Measurements from ENCODE around the gene CASZ1. TPM values are rescaled to one million over a fixed set of nuclear protein-coding genes. Genes with fewer than 3 reads are reported as not detected.

The CASZ1 gene
- polyA plus RNA-seq, 2 of the 4 experiments (the other 2 are of a cell fraction): 0.52 to 1.2 TPM

DNA sequence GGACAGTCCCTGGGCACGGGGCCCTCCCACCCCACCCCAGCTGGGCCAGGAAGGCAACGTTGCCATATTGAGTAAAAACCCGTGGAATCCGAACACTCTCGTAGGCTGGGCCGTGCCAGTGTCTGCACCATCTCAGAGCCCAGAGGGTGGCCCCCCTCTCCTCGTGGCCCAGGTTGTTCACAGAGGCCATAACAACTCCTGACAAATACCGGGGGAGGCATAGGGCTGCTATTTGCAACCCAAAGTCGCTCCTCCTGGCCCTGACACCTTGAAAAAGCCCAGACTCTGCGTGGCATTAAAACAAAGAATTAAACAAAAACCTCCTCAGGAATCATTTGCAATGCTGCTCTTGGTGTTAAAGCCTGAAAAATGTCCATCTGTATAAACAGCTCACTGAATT is 141.4 kb downstream of the CASZ1 start:
- Histone ChIP-seq H3K9me3 (no peaks in the 10 kb centered on the region), H3K4me3 (no peak overlapping the region), H3K4me1 (no peaks in the 10 kb centered on the region), H3K4me2 (no peak overlapping the region), H3K27ac (no peak overlapping the region)
- CTCF ChIA-PET: interaction anchor here (1.2 kb wide), 1 partner anchor 141 kb away, joined by 4 read pairs; no protein-coding TSS in a partner anchor
- no peak for FAIRE-seq
- DNase-seq (ENCODE audit: low read depth in 1 of 2, low spot score in 1 of 2): no peak
- 58% methylated on average over 6 of the region's 10 CpGs for WGBS (ENCODE audit: missing lambda C conversion rate)
- ATAC-seq: no peak
- POLR2A ChIA-PET: no interaction called here
- TF ChIP-seq HDAC2 (IDR thresholded peaks at IDR 0.05): no peak
- TF ChIP-seq RNF2 (IDR thresholded peaks at IDR 0.05; ENCODE audit: borderline replicate concordance, low read depth): no peak
- TF ChIP-seq RCOR1 (IDR thresholded peaks at IDR 0.05; ENCODE audit: low read depth, low read length): no peak
- TF ChIP-seq HOXB5 (CRISPR knock-in tag; IDR thresholded peaks at IDR 0.05): no peak
- TF ChIP-seq CHD4 (IDR thresholded peaks at IDR 0.05; ENCODE audit: borderline replicate concordance): no peak
- no peak for TF ChIP-seq EHF (CRISPR knock-in tag; IDR thresholded peaks at IDR 0.05)
- TF ChIP-seq, protein P1, sequence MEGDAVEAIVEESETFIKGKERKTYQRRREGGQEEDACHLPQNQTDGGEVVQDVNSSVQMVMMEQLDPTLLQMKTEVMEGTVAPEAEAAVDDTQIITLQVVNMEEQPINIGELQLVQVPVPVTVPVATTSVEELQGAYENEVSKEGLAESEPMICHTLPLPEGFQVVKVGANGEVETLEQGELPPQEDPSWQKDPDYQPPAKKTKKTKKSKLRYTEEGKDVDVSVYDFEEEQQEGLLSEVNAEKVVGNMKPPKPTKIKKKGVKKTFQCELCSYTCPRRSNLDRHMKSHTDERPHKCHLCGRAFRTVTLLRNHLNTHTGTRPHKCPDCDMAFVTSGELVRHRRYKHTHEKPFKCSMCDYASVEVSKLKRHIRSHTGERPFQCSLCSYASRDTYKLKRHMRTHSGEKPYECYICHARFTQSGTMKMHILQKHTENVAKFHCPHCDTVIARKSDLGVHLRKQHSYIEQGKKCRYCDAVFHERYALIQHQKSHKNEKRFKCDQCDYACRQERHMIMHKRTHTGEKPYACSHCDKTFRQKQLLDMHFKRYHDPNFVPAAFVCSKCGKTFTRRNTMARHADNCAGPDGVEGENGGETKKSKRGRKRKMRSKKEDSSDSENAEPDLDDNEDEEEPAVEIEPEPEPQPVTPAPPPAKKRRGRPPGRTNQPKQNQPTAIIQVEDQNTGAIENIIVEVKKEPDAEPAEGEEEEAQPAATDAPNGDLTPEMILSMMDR (IDR thresholded peaks at IDR 0.05): no peak
- TF ChIP-seq KDM5A (IDR thresholded peaks at IDR 0.05): no peak
- no peak for TF ChIP-seq MAX (IDR thresholded peaks at IDR 0.05)
- no peak for TF ChIP-seq RARB (CRISPR knock-in tag; IDR thresholded peaks at IDR 0.05)
- TF ChIP-seq RAD21 (conservative IDR thresholded peaks at IDR 0.05 in 1 of 2, IDR thresholded peaks at IDR 0.05 in 1 of 2): no peak
- no peak for TF ChIP-seq JUN (IDR thresholded peaks at IDR 0.05)
- no peak for TF ChIP-seq SREBF2 (IDR thresholded peaks at IDR 0.05)
- TF ChIP-seq CBX8 (IDR thresholded peaks at IDR 0.05): no peak
- no peak for TF ChIP-seq JUNB (IDR thresholded peaks at IDR 0.05)

DNA sequence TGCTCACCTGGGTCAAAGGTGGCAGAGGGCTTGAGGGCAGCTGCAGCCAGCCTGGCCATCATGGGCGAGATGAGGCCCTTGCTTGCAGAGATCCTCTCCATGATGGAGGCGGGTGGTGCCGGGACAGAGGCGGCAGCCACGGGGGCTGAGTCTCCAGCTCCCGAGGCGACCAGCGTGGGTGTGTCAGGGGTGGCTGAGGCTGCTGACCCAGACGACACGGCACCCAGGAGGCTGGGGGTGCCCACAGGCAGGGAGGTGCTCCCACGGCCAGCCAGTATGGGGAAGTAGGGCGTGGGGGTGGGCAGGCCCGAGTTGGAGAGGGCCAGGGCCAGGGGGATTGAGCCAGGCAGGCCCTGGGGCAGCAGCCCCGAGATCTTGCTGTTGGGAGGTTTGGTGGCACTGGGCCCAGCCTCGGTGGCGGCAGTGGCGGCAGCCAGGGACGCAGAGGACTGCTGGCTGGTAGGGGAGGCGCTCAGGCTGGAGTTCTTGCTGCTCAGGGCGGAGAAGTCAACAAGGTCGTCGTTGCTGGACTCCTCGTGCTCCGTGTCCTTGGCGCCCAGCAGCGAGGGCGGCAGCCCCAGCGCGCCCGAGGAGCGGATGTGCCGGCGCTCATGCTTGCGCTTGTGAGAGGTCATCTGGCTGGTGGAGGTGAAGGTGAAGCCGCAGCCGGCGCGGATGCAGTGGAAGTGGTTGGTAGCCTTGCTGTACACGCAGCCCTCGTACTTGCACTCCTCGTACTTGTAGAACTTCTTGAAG is 142.9 kb downstream of the CASZ1 start:
- no peaks in the 10 kb centered on the region for H3K4me1 ChIP-seq
- FAIRE-seq: no peak
- TF ChIP-seq USF2 (IDR thresholded peaks at IDR 0.05): no peak
- no peaks in the 10 kb centered on the region for H3K9me3 ChIP-seq
- H3K4me2 ChIP-seq: no peak overlapping the region
- CTCF ChIA-PET: no interaction called here
- ATAC-seq: no peak
- POLR2A ChIA-PET: no interaction called here
- no peak overlapping the region for H3K4me3 ChIP-seq
- WGBS (ENCODE audit: missing lambda C conversion rate): 91% methylated on average over 26 of the region's 41 CpGs
- no peak for DNase-seq (ENCODE audit: low read depth in 1 of 2, low spot score in 1 of 2)
- H3K27ac ChIP-seq: no peak overlapping the region

- no peak overlapping the region for H3K4me2 ChIP-seq
- ATAC-seq (no peak), DNase-seq (ENCODE audit: low read depth in 1 of 2, low spot score in 1 of 2) (no peak), FAIRE-seq (no peak)
- no peak for TF ChIP-seq BHLHE40 (IDR thresholded peaks at IDR 0.05; ENCODE audit: low read depth, low read length)
- TF ChIP-seq NR3C1 (IDR thresholded peaks at IDR 0.05): no peak
- no peak for TF ChIP-seq CBX2 (IDR thresholded peaks at IDR 0.05; ENCODE audit: borderline replicate concordance, low read depth)
- TF ChIP-seq TP53 (CRISPR knock-in tag; IDR thresholded peaks at IDR 0.05): no peak
- H3K4me1 ChIP-seq: no peaks in the 10 kb centered on the region
- CTCF ChIA-PET: interaction anchor here (1.0 kb wide), 1 partner anchor 18 kb away, joined by 3 read pairs; no protein-coding TSS in a partner anchor
- H3K4me3 ChIP-seq: no peak overlapping the region
- H3K27ac ChIP-seq: no peak overlapping the region
- H3K9me3 ChIP-seq: no peaks in the 10 kb centered on the region
- 80% methylated on average over 7 of the region's 12 CpGs for WGBS (ENCODE audit: missing lambda C conversion rate)
- POLR2A ChIA-PET: no interaction called here
Observed at GRCh38 chr1:10652626-10653025, 143.8 kb downstream of the CASZ1 start.
